ENCODE data around the gene C6orf58. TPM values are rescaled to one million over a fixed set of nuclear protein-coding genes. Genes with fewer than 3 reads are reported as not detected.
"Not testable (repeated sequence)": the region's sequence is repeated elsewhere in the genome, so short reads cannot be mapped to it uniquely, and the experiment has no call there.

C6orf58 gene
- total RNA-seq, 2 donors from 2014 or later, result not detected

DNA sequence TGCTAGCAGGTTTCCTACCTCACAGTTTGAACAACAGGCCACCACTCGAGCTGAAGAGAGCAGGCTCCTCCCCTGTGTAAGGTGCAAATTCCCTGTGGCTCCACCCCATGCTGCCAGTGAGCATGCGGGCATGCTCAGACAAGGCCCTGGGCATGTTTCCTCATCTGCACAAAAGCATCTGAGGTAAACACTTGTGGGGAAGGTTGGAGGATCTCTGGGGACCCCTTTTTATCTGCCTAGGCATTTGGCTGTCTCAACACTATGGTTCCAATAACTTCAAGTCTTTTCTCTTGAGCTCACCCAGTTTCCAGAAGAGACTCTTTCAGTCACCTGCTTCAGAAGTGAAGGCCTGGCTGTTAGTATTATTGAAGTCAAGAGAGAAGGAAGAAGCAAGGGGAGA is 9.4 kb downstream of the C6orf58 start:
- intact Hi-C loops (cut with DNase I), result no loop called here
- no peak for DNase-seq (ENCODE audit: low spot score)

DNA sequence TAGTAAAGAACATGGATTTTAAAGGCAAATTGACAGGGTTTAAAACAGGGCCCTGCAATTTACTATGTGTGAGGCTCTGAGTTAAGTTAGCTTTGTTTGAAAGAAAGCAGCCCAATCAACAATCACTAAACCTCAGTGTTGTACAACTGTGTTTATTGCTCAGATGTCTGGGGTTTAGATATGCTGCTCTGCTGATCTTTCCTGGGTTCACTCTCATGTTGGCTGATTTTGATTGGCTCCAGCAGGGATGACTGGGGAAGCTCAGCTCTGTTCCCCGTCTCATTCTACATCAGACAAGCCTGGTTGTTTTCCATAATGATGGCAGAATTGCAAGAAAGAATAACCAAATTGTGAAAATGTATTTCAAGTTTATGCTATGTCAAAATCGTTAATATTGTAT is 10.9 kb downstream of the C6orf58 start:
- intact Hi-C loops (cut with DNase I), result no loop called here
- no peak for DNase-seq (ENCODE audit: low spot score)

GRCh38 chr6:127589135-127589534 is 12.2 kb downstream of the C6orf58 start:
- DNase-seq (ENCODE audit: low spot score), result no peak

DNA sequence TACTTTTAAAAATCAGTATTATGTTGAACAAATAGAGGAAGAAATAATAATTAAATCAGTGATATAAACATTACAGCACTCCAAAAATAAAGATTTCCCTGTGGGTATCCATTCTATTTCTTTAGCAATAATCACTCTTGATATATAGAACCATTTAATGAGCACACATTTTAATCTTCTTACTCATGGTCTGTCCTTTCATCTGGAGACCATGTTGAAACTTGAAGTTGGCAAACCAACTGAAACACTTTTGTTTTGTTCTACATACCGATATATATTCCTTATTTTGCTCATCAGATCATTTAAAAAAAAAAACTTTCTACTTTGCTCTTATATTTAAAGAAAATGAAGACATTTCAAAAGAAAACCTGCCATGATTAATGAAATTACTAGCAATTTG is 13.4 kb downstream of the C6orf58 start:
- no peak for DNase-seq (ENCODE audit: low spot score)
- intact Hi-C loops (cut with DNase I), result no loop called here

More at GRCh38 chr6:127589135-127589534, 12.2 kb downstream of the C6orf58 start:
- intact Hi-C loops (cut with DNase I), result no loop called here

DNA sequence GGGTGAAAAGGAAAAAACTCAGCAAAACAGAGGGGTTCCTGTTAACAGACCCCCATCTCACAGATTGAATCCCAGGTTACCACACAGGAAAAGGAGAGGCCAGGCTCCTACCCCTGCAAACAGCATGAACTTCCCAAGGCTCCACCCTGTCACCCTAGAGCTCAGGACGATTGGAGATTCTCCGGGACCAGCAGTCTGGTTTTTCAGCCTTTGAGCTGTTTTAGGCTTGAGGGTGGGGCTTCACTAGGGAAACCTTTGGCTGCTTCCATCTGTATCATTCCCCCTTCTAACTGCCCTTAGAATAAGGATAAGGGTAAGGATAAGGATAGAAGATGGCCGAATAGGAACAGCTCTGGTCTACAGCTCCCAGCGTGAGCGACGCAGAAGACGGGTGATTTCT is 16.0 kb downstream of the C6orf58 start:
- no peak for DNase-seq (ENCODE audit: low spot score)
- intact Hi-C loops (cut with DNase I), result no loop called here

- DNase-seq (ENCODE audit: low spot score); intact Hi-C loops (cut with DNase I): not testable (repeated sequence)
Observed at GRCh38 chr6:127593456-127593855, 16.5 kb downstream of the C6orf58 start.

GRCh38 chr6:127606131-127606562 is 29.2 kb downstream of the C6orf58 start:
- DNase-seq (ENCODE audit: low spot score), result no peak
- intact Hi-C loops (cut with DNase I), result no loop called here

GRCh38 chr6:127608554-127609270 is 31.7 kb downstream of the C6orf58 start:
- DNase-seq (ENCODE audit: low spot score), result no peak
- intact Hi-C loops (cut with DNase I), result no loop called here

DNA sequence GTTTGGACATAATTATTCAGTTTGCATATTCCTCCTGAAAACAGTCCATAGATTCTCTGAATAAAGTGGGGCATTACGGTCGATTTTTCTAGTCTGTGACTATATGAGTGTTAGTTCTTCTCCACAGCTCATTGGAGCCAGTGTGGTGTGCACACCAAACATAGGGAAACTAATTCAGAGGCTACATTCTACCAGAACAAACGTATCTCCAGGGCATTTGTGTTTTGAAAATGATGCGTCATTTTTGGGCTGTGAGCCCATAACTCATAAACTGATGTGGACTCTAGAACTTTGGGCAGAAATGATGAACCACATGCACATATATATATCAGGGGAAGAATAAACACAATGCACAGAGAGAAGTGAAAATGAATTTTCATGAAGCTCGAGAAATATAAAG is 41.8 kb downstream of the C6orf58 start:
- intact Hi-C loops (cut with DNase I), result no loop called here
- DNase-seq (ENCODE audit: low spot score), result no peak

DNA sequence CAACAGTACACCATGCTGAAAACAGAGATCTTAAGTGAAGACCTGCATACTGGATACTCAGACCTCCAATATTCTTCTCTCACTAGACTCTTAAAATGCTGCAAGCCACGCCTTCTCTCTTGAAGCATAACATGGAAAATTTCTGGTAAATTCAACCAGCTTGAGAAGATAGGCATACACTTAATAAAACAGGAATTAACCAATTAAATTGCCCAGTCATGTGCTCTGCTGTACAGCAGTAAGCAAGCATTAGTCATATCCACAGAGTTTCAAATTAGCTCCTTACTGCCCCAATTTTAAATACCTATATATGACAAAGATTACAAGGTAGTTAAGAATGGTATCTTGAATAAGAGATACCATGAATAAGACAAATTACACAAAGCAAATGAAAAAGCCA is 53.8 kb downstream of the C6orf58 start:
- intact Hi-C loops (cut with DNase I), result no loop called here

GRCh38 chr6:127634178-127634577 is 57.2 kb downstream of the C6orf58 start:
- intact Hi-C loops (cut with DNase I), result no loop called here
- DNase-seq (ENCODE audit: low spot score), result no peak

More for the DNA sequence above, 53.8 kb downstream of the C6orf58 start:
- DNase-seq (ENCODE audit: low spot score), result no peak

DNA sequence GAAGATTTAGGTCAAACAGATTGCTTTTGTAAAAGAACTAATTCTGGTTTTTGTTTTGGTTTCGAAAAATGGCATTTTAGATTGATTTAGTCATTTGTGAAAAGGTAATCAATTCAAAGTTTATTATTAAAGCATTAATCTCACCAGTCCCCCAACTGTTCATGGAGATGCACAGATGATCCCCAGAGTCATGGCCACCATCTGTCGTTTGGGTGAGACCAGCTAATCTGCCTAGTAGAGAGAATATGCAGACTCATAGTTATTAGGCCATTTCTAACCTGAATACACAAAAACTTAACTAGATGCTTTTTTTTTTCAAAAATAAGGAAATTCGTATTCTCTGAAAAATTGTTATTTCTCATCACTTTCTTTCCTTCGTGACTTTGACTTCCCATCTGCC is 58.1 kb downstream of the C6orf58 start:
- DNase-seq (ENCODE audit: low spot score), result no peak
- intact Hi-C loops (cut with DNase I), result no loop called here

- DNase-seq (ENCODE audit: low spot score), result no peak
- intact Hi-C loops (cut with DNase I), result no loop called here
Observed at GRCh38 chr6:127637830-127638409, 60.9 kb downstream of the C6orf58 start.

Other genes starting within 250 kb of the C6orf58 start
- gene ECHDC1, start 233.6 kb upstream of the C6orf58 start, total RNA-seq, result 10 to 100 TPM; 35.2 to 35.3 TPM
- 1 to 10 TPM; 2.4 to 3.0 TPM for gene KIAA0408, start 117.8 kb upstream of the C6orf58 start, total RNA-seq

All from posterior vena cava (tissue), 2 donors.